GM19193 (cell line): ENCODE measurements around the gene NEDD4.

Experiments
- POLR2A ChIP-seq: IDR thresholded peaks from 4 replicates; pipeline ENCODE4 v1.6.1; 2011; ENCODE audit not compliant: insufficient read depth, insufficient read length; ENCODE audit errors: extremely low read depth

Gene NEDD4

DNA sequence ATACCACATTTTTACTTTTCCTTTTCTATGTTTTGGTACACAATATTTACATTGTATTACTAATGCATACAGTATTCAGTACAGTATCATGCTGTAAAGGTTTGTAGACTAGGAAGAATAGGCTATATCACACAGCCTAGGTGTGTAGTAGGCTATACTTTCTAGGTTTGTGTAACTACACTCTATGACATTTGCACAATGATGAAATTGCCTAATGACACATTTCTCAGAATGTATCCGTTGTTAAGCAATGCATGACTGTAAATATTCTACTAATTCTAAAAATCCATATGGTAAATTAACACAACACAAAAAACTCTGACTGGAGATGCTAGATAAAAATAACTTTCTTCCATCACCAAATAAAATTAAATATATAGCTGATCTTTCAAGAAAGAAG is 16.2 kb downstream of the NEDD4 start:
- TF ChIP-seq POLR2A: no peak

DNA sequence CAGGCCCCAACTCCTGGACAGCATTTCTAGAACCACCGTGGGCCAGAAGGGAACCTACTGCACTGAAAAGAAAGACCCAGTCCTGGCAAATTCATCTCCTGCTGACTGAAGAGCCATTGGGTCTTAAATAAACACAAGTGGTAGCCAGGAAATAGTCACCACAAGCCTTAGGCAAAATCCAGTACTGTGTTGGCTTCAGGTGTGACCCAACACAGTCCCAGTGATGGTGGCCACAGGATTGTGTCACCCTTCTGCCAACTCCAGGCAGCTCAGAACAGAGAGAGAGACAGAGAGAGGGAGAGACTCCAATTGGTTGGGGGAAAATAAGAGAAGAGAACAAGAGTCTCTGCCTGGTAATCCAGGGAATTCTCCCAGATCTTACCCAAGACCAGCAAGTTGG is 23.1 kb downstream of the NEDD4 start:
- TF ChIP-seq POLR2A: no peak

DNA sequence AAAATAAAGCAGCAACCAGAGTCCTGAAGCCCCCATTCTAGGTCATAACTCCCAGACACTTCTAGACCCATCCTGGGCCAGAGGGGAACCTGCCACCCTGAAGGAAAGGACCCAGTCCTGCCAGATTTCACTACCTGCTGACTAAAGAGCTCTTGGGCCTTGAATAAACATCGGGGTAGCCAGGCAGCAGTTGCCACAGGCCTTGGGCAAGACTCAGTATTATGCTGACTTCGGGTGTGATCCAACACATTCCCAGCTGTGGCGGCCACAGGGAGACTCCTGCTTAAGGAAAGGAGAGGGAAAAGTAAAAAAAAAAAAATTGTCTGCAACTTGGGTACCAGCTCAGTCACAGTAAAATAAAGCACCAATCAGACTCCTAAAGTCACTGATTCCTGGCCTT is 23.8 kb downstream of the NEDD4 start:
- no peak for TF ChIP-seq POLR2A

DNA sequence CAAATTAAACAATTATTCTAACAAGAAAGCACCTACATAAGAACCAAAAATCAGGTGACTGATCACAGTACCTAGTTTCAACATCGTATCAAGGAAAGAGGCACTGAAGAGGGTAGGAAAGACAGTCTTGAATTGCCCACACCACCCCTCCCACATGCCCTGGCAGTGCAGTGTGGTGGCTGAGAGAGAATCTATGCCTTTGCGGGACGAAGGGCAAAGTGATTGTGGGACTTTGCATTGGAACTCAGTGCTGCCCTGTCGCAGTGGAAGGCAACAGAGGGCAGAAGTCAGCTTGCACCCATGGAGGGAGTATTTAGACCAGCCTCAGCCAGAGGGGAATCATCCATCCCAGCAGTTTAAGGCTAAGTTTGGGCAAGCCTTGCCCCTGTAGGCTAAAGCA is 24.5 kb downstream of the NEDD4 start:
- no peak for TF ChIP-seq POLR2A

DNA sequence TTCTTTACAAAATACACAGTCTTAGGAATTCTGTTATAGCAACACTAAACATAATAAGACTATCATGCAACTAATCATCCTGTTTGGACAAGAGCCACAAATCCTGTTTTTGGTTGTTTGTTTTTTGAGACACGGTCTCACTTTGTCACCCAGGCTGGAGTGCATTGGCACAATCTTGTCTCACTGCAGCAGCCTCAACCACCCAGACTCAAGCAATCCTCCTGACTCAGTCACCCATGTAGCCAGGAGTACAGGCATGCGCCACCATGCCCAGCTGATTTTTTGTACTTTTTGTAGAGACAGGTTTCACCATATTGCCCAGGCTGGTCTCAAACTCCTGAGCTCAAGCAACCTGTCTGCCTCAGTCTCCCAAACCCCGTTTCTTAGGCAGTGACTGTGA is 28.3 kb downstream of the NEDD4 start:
- no peak for TF ChIP-seq POLR2A

GRCh38 chr15:55960946-55961345 is 32.5 kb downstream of the NEDD4 start:
- no peak for TF ChIP-seq POLR2A

- no peak for TF ChIP-seq POLR2A
Measured at GRCh38 chr15:55959744-55960447, 33.5 kb downstream of the NEDD4 start.

DNA sequence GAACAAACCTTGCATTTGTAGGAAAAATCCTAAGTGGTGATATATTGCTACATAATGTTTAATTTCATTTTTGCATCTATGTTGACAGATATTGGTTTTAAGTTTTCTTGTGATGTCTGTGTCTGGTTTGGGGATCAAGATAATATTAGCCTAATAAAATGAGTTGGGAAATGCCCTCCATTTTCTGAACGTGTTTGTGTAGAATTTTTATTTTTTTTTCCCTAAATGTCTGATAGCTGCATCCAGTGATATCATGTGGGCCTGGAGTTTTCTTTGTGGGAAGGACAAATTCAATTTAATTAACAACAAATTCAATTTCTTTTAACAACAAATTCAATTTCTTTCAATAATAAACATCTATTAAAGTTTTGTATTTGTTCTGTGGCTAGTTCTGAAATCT is 35.1 kb downstream of the NEDD4 start:
- TF ChIP-seq POLR2A: no peak

- TF ChIP-seq POLR2A: no peak
Measured at GRCh38 chr15:55954862-55955605, 38.4 kb downstream of the NEDD4 start.

DNA sequence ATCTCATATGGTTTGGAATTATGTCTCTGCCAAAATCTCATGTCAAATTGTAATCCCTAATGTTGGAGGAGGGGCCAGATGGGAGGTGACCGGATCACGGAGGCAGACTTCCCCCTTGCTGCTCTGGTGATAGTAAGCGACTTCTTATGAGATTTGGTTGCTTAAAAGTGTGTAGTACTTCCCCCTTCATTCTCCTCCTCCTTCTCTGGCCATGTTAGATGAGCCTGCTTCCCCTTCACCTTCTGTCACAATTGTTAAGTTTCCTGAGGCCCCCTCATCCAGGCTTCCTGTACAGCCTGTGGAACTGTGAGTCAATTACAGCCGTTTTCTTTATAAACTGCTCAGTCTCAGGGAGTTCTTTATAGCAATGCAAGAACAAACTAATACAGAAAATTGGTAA is 51.1 kb downstream of the NEDD4 start:
- no peak for TF ChIP-seq POLR2A

DNA sequence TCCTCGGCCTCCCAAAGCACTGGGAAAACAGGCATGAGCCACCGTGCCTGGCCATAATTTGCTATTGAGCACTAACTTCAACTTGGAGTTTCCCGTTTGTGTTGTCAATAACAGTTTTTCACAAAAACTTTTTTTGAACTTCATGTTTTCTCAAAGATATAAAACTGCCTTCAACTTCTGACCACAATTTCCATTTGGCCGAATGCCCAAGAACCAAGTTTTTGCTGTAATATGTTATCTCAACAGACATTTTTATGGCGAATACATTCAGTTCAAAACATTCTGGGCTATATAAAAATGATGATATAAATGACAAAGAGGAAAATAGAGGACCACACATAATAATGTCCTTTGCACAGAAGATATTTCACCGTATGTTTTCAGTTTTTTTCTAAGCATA is 56.4 kb downstream of the NEDD4 start:
- TF ChIP-seq POLR2A: no peak

DNA sequence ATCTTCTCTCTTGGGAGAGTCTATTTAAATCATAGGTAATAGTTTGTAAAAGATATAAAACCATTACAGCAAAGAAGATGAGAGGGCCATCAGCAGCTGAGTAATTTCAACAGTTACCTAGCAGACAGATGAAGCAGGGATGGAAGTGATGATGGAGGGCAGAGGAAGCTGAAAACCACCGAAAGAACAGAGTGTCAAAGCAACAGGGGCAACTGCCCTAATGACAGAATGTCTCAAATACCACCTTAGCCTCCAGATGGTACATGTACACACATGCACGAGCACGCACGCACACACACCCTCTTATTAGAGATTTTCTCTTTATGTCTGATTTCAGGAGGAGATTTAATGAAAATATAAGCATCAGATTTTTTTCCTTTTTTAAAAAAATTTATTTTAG is 64.5 kb downstream of the NEDD4 start:
- no peak for TF ChIP-seq POLR2A

DNA sequence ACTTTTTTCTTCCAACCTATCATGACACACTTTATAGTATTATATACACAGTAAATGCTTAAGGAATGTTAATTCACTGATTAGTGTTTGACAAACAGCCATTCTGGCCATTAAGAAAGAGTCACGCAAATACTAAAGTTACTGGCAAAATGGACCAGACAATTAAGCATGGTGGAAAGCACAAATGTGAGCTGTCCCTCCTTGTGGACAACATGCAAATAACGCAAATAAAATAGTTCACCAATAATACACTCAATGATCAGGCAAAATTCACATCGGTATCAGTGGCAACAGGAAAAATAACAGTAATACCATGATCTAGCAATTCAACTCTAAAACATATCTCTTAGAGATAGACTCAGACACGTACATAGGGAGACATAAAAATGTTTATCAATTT is 71.7 kb downstream of the NEDD4 start:
- no peak for TF ChIP-seq POLR2A

DNA sequence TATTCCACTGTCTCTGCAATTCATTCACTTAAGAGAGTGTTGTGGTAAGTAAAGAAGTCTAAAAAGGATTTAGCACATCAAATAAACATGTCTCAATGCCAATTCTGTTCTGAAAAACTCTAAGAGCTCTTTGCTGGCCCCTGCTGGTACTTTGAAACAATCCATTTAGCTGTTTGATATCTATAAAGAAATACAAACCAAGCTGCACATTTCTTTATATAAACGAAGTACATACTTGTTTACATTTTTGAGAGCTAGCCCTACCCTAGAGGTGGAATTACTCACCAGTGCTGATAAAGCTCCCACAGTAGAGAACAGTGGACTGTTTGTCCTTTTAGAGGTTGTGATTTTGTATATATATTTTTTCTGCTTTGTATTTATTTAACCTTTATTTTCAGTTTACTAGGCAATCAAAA is 75.5 kb downstream of the NEDD4 start:
- no peak for TF ChIP-seq POLR2A

- TF ChIP-seq POLR2A: no peak
Measured at GRCh38 chr15:55916666-55917409, 76.6 kb downstream of the NEDD4 start.
